HG02943 (cell line): Measurements from ENCODE around the gene SEPTIN12.

Experiments used
- ATAC-seq: cut with Tn5 transposase; IDR thresholded peaks from one replicate; pipeline ENCODE4 v1.9.1; 2021; ENCODE audit warnings: mild to moderate bottlenecking, low read depth, moderate library complexity; ENCODE audit not compliant: unreplicated experiment

Gene SEPTIN12, protein sequence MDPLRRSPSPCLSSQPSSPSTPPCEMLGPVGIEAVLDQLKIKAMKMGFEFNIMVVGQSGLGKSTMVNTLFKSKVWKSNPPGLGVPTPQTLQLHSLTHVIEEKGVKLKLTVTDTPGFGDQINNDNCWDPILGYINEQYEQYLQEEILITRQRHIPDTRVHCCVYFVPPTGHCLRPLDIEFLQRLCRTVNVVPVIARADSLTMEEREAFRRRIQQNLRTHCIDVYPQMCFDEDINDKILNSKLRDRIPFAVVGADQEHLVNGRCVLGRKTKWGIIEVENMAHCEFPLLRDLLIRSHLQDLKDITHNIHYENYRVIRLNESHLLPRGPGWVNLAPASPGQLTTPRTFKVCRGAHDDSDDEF

DNA sequence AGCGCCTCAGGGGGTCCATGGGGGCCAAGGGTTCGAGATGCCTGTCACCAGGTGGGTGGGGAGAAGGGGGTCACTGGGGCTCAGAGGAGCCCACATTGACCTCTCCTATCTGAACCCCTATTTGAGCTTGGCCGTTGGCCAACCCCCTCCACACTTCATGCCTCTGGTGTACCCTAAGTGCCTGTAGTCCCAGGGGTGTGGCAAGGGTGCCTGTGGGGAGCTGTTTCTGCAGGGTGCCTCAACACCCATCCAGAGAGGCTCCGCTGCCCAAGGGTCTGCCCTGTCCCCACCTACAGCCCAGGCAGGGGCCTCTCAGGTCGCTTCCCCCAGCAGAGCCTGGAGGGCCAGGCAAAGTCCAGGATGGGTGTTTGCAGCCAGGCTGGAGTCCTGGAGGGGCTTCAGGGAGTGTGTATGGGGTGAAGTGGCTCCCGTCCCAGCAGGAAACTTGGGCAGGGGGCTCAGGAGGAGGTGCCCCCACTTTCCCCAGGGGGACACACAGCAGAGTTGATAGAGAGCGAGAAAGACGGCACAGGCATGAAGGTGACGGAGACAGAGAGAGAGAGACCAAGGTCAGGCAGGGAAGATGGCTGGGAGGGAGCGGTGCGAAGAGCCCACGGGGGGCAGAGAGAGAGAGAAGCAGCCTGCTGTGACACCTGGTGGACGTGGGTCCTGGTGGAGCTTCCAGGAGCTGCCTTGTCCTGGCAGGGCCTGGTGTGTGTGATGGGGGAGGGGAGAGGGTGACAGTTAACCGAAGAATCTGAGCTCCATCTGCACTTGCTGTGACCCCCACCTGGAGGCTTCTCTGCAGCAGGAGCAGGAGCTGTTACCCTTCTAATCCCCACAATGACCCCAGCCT, at the start of gene SEPTIN12:
Gene SEPTIN12, minus strand, starts transcription at position 719 of the 856 bp plus-strand sequence. Its CDS starts 700 bp downstream, at position 19.
- no peak for ATAC-seq

GRCh38 chr16:4836727-4837126, 48.6 kb upstream of the SEPTIN12 start:
- no peak for ATAC-seq

DNA sequence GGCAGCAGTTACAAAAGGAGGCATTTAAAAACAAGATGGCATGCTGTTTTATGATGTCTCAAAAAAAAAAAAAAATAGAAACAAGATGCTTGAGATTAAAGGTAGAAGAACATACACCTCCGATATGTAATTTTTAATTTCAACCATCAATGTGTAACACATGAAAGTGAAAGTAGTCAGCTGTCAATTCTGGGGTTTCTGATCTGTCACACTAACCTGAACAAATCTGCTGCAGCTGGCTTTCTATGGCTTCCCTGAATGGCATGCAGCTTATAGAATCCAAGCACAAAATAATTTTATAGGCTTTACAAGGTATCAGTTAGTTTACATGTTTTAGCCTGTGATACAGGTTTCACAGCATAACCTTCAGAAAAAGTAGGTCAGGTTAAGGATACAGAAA, 45.4 kb upstream of the SEPTIN12 start:
- ATAC-seq, result no peak

- ATAC-seq, result no peak
Observed at GRCh38 chr16:4832698-4833343, 44.7 kb upstream of the SEPTIN12 start.

DNA sequence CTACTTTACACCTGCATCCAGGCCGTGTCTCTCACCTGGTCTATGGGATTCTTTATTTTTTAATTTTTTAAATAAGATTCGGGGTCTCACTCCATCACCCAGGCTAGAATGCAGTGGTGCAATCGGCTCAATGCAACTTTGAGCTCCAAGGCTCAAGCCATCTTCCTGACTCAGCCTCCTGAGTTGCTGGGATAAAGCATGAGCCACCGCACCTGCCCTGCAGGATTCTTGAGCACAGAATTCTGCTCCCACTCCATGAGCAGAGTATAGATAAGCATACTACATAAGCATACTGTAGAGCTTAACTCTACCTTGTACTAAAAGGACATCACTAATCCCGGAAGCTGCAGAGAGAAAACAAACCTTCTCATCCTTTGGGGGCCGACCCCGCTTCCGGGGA, 43.5 kb upstream of the SEPTIN12 start:
- no peak for ATAC-seq

GRCh38 chr16:4830408-4830807, 42.3 kb upstream of the SEPTIN12 start:
- no peak for ATAC-seq

DNA sequence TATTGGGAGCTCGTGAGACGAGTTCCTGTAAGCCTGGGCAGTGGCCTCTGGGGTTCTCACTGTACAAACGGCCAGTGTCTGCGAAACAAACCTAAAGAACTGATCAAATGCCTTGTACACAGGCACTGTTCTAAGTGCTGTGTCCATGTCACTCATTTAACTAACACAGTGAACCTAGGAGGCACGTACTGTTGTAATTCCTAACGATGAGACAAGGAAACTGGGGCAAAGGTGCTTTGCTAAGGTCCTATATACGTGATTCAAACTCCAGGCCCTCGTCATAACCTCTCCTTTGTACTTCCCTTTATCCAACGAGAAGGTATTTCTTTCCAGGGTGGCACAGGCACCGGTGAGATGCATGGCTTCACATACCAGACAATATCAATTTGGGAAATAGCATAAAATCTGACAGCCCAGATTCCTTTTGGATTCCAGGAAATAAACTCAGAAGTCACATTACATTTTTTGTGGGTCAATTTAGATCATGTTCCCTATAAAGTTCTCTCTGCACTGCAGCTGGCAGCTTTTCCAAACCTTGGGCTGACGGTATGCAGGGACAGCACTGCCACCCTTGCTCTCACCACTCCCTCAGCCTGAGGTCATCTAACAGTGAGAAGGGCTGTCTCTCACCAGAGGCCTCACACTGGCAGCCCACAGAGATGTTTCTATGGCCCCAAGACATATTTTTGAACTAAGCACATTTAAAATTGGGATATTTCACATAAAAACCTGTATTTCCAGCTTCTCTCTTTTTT, 40.6 kb upstream of the SEPTIN12 start:
- no peak for ATAC-seq

DNA sequence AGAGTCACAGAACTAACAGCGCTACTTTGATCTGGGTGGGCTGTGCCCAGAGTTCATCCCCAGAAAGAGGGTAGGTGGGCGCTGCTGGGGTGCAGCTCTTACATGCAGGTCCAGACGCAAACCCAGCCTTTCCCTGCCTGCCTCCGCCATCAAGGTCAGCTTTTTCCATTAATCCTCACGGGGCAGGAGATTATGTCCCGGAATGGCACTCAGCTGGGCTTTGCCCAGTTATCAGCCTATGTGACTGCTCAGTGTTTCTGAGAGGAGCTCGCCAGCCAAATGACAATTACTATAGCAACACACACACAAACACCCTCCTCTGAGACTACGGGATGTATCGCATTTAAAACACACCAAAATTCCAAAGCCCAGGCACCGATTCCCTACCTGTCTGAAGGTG, 38.8 kb upstream of the SEPTIN12 start:
- no peak for ATAC-seq

DNA sequence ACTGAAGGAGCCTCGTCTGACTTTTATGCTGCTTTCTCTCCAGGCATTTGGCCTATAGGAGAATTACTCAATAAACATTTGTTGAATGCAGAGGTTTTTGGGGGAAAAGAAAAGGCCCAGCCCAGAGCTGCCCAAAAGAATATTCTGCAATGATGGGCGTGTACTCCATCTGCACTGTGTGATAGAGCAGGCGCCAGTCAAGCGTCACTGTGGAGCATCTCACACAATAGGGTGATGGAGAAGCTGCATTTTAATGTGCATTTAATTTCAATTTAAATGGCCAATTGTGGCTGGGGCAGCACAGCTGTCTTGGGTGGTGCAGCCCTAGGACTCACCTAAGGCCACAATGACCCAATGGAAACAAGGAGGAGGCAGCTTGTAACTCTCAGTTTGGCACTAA, 38.4 kb upstream of the SEPTIN12 start:
- ATAC-seq, result no peak

DNA sequence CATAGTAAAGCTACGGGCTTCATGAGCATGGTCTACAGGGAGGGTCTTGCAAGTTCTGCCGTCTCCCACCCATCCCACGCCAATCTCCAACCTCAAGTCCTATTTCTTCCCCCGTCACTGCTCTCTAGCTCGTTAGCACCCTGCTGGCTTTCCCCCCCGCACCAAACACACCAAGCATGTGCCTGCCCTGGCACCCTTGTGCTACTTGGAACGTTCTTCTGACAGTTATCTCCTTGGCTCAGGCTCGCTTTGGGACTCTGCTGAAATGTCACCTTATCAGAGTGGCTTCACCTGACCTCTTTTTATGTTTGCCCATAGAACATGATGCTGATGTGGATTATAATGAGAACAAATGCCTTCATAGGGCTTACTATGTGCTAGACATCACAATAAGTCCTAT, 37.1 kb upstream of the SEPTIN12 start:
- no peak for ATAC-seq

GRCh38 chr16:4820652-4821051, 32.5 kb upstream of the SEPTIN12 start:
- no peak for ATAC-seq

- no peak for ATAC-seq
Observed at GRCh38 chr16:4814542-4815173, 26.5 kb upstream of the SEPTIN12 start.

DNA sequence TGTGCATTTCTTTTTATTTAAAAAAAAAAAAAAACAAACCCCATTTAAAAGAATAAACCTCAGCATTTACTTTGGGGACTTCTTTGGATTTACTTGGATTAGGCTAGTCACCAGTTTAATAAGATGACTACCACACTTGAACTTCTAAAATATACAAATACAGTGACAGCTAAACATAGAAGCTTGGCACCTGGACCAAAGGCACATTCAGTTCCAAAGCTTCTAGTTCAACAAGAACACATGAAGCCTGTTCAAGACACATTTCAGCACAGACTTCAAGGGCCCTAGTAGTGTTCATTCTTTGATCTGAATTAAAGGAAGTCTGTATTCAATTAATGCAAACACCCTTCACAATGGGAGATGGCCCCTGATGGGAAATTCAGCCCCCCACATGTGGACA, 25.9 kb upstream of the SEPTIN12 start:
- no peak for ATAC-seq

GRCh38 chr16:4813251-4814003, 25.3 kb upstream of the SEPTIN12 start:
- no peak for ATAC-seq

- ATAC-seq, result no peak
Observed at GRCh38 chr16:4811773-4812172, 23.6 kb upstream of the SEPTIN12 start.

DNA sequence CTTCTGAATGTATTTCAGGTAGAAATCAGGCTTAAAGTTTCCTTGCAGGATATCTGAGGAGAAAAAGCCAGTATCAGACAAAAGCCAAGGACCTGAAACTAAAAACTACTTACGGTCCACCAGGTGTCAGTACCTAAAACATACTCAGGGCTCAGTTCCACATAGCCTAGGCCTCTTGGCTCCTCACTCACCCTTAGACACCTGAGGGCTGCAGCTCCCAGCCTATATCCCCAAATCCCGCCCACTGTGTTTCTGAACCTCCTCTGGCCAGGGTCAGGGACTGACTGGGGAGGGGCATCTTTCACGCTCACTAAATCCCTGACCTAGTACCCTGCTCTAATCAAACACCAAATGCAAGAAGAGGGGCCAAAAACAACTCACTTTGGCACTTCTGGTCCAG, 23.1 kb upstream of the SEPTIN12 start:
- ATAC-seq, result no peak

- no peak for ATAC-seq
Observed at GRCh38 chr16:4806280-4806679, 18.1 kb upstream of the SEPTIN12 start.

DNA sequence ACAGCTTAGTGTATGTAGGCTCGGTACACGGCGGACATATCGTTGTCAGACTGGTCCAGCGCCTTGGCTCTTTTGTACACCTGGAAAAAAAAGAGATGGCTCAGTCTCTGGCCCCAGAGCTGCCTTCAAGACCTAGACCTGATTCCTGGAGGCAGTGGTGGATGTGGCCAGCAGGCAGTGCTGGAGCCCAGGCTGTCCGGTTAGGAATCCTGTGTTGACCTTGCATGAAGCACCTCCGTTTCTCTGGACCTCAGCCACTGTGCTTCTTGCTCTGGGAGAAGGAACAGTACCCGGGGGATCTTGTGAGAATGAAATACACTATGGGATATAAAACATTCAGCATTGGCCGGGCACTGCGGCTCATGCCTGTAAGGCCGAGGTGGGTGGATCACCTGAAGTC, 17.1 kb upstream of the SEPTIN12 start:
- ATAC-seq, result no peak
